CD1c-positive myeloid dendritic cell (primary cell): Measurements from ENCODE around the gene AIFM2.
"Not testable (repeated sequence)": the region's sequence is repeated elsewhere in the genome, so short reads cannot be mapped to it uniquely, and the experiment has no call there.

Experiments
- DNase-seq: peaks from one replicate; pipeline ENCODE4 v3.0.0-alpha.2; 2016; ENCODE audit errors: extremely low spot score

Gene AIFM2

DNA sequence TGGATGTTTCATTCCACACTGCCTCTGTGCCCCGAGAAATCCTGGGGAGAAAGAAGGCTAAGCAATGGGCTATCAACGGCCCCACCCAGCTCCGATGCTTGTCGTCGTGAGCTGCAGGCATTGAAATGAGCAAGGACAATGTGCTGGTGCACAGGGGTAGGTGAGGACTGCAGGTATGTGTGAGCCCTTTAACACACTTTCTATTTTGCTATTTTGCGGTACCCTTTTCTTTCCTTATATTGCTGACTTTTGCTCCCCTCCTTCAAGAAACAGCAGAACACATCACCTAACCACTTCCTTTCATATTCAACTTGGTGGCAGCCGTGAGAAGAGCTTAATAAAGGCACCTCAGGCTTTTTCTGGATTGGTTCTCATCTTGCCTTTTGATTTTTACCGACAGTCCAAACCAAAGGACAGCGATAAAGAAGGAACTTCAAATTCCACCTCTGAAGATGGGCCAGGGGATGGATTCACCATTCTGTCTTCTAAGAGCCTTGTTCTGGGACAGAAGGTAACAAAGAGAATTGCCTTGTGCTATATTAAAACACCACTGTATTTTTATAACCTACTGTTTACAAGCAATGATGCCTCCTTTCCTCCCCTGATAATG is 39.2 kb downstream of the AIFM2 start:
- no peak for DNase-seq

DNA sequence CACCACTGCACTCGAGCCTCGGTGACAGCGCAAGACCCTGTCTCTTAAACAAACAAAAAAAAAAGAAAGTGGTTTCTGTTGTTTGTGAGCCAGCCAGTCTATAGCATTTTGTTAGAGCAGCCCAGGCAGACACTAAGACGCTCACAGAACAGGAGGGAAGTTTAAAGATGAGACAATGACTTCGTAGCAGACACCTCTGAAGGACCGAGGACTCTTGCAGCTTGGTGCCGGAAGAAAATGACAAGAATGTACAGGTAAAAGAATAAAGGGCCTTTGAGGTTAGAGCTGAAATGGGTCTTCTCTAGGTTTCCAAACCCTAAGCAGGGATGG is 40.3 kb downstream of the AIFM2 start:
- DNase-seq = no peak

DNA sequence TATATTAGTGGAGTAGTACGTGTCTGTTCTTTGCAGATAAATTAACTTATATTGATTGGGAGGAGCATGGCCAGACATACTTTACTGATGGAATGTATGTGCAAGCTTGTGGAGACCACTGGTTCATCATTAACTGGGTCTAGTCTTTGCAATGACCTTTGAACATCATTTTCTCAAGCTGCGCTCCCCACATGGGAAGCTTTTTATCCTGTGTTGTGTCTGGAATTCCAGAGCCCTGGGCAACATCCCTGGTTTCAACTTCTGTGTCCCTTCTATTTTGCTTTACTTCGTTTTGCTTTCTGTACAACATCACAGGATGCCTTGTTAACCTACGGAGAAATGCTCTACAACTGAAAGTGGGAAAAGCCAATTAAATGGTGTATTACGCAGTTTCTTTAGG is 41.7 kb downstream of the AIFM2 start:
- DNase-seq = no peak

DNA sequence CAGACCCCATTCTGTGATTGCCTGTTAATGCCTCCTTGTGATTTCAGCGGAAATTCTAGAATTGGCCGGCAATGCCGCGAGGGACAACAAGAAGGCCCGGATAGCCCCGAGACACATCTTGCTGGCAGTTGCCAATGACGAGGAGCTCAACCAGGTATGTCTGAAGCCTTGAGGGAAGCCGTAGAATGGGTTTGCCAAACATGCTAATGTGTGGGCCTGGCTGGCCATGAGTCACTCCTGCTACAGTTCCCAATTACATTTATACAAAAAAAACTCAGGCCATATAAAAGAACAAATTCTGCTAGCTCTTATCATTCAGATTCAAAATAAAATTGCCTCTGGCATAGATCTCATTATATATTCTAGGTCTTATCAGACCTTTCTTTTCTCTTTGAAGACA is 42.6 kb downstream of the AIFM2 start:
- no peak for DNase-seq

DNA sequence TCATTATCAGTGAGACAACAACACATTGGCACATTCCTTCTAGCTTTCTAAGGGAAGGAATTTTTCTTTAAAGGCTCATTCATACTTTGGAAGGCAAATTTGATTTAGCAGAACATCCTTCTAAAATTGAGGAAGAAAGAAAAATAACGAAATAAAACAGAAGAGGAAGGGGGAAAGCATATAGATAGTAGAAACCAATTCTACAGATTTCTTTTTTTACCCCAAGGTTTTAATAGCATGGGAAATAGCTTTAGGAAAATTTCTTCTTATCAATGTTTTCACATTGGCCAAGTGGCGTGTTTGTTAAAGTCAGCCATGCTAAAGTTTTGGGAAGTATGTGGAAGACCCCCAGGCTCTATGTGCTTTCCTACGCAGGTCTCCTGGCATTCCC is 44.3 kb downstream of the AIFM2 start:
- DNase-seq = no peak

DNA sequence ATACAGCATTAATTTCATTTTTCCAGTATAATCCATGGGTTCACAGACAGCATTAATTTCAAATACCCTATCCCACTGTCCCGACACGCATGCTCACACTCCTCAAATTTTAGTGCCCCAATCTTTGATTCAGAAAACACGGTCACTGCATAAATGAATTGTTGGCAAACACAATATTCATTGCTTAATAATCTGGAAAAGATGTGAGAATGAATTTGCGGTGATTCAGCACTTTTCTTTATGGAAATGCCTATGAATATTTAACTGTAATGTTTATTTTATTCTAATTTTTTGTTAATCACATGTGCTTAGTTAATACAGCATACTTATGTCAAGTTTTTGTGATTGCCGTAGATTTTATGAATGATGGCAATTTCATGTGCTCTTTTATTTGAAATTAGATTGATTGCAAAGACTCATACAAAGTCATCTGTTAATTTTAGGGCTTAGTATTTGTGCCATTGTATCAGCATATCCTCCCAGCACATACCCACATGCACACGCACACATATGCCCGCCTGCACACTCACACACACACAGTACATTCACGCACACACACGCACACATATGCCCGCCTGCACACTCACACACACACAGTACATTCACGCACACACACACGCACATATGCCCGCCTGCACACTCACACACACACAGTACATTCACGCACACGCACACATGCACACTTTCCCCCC is 44.9 kb downstream of the AIFM2 start:
- DNase-seq = no peak

DNA sequence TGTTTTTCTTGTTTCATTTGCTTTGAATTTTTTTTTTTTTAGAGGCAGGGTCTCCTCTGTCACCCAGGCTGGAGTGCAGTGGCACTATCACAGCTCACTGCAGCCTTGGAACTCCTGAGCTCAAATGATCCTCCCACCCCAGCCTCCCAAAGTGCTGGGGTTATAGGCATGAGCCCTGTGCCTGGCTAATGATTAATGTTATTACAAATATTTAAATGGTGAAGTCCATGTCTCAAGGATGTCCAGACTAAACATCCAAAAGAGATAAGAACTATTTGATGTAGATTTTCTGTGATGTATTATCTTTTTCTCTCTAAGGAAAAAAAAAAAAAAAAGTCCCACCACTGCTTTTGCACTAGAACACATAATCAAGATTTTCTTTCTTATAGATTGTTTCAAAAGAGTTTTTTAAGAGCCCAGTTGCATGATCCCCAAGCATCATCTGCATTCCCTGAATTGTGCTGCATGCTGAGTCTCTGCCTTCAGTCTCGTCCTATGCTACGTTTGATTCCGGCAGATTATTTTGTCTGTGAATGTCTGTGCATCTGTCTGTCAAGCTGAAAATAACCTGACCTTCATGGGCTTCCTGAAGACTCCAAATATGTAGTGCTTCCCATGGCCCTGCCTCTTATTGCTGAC is 46.5 kb downstream of the AIFM2 start:
- DNase-seq = no peak

DNA sequence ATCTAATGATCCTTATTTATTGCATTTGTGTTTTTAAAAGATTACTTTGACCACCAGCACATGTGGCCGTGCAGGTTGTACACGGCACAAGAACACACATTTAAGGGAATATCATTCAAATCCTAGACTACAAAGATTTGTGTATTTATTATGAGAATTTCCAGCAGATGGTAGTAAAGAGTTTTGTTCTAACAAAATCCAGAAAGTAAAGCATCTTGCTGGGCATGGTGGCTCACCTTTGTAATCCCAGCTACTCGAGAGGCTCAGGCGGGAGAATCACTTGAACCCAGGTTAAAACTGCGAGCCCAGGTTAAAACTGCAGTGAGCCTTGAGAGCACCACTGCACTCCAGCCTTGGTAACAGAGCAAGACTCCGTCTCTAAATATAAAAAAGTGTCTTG is 48.4 kb downstream of the AIFM2 start:
- no peak for DNase-seq

DNA sequence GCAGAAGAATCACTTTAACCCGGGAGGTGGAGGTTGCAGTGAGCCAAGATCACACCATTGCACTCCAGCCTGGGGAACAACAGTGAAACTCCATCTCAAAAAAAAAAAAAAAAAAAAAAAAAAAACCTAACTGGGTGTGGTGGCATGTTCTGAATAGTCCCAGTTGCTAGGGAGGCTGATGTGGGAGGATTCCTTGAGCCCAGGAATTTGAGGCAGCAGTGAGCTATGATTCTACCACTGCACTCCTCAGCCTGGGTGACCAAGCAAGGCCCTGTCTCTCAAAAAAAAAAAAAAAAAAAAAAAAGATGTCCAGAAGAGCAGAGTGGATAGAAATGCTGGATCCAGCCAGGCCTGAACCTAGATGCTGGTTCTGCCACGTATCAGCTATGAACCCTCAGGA is 51.8 kb downstream of the AIFM2 start:
- not testable (repeated sequence) for DNase-seq

DNA sequence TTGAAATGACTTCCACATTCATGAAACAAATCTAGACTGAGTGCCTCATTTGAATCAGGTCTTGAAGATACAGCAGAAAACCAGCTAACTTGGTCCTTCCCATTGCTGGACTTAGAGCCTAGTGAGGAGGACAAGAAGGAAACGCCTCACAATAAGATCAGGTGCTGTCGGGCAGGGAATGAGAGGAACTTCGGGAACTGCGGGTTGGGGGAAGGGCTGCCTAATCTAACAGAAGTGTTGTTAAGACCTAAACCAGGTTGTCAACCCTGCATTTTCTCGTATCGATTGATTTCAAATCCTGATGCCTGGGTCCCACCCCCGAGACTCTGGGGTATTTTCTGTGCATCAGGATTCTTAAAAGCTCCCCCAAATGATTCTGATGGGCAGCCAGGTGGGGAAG is 53.7 kb downstream of the AIFM2 start:
- DNase-seq = no peak

DNA sequence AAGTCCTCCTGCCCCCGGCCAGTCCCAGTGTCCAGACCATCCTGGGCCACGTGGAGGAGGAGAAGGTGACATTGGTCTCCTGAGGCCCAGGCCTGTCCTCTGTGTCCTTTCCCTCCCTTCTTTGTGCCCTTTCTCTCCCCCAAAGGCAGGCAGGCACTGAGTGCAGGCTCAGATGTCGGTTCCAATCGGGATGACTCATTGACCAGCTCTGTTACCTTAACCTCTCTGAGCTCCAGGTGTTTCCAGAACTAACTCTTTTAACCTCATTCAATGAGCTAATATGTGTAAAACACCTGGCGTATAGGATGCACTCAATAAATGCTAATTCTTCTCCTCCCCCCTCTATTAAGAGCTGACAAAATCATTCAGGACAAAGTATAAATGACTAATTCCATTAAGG is 54.3 kb downstream of the AIFM2 start:
- no peak for DNase-seq

DNA sequence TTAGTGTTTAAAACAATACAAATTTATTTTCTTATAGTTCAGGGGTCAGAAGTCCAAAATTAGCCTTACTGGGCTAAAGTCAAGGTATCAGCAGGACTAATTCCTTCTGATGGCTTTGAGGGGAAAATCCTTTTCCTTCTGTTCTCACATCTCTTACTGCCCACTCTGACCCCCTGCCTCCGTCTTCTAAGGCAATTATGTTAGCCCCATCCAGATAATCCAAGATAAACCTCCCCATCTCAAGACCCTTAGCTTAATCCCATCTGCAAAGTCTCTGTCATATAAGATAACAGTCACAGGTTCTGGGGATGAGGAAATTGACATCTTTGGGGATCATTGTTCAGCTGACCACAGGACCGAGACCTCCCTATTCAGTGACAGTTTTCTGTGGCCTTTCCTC is 57.7 kb downstream of the AIFM2 start:
- no peak for DNase-seq

DNA sequence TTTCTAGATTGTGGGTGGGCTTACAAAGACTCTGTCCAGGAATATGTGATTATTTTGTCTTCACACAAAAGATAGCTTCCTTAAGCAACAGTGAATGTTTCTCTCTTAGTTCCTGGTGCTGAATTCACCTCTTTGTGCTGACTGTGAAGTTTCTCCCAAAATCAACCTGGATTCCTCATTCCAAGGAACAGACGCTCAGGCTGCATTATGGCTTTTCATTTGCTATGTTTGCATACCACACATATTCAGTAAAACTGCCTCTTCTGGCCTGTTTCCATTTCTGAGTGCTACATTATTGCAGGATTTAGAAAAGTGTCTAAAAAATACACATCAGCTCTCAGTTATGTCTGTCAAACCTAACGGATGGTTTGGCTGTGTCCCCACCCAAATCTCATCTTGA is 58.5 kb downstream of the AIFM2 start:
- DNase-seq = no peak

DNA sequence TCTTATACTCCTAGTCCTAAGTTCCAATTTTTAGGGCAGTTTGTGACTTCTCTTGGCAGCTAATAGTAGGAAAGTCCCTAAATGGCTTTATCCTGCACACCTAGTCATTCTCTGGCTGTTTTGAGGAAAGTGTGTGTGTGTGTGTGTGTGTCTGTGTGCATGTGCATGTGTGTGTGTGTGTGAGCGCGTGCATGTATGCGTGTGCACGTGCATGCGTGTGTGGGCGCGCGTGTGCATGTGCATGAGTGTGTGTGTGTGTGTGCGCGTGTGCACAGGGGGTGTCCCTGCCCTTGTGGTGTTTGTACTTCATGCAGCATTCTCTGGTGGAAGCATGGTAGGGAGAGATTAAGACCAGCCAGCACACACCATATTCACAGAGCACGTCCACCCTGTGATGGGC is 61.8 kb downstream of the AIFM2 start:
- no peak for DNase-seq

DNA sequence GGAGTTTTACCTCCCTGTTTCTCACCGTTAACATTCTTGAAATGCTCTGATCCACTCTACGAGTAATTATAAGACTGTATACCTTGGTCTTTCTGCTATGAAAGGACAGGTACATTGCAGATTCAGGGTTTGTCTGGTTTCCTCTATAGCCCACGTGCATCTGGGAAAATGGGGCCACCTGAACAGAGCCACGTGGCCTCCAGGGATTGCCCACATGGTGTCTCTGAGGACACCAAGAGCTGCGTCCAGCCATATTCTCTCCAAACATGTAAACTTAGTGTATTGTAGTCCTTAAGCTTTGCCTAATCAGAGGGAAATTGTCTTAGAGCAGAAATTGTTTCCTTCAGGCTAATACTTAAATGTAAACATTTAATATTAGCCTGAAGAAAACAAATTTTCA is 63.3 kb downstream of the AIFM2 start:
- DNase-seq = no peak

DNA sequence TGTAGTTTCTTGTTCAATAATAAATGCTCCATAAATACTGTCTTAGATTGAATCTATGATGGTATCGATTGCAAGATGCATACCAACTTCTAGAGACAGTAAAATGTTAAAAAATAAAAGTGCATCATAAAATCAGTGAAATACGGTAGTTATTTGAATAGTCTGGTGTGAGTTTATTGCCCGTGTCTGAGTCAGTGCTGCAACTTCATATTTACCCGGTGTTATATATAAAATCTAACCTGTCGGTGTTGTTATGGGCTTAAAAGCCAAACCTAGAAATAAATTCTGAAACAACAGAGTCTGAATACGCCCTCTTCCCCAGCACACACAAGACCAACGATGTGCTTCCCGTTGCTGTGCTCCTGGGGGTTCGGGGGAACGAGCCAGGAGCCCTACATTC is 63.7 kb downstream of the AIFM2 start:
- DNase-seq = no peak

DNA sequence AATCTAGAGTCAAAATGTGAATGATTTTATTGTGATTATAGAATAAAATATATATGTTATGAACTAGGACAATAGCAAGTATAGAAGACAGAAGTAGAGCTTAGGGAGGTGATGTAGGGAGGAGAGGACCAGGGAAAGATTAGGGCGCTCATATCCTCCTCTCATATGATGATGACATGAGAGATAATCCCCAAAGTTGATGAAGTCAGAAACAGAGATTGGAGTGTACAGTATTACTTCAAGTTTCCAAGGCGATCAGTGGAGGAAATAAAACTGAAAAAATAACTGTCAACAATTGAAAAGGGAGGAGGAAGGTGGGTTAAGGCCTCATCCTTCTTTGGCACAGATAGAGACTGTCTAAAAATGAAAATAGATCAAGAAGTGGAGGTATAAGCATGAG is 65.0 kb downstream of the AIFM2 start:
- no peak for DNase-seq

DNA sequence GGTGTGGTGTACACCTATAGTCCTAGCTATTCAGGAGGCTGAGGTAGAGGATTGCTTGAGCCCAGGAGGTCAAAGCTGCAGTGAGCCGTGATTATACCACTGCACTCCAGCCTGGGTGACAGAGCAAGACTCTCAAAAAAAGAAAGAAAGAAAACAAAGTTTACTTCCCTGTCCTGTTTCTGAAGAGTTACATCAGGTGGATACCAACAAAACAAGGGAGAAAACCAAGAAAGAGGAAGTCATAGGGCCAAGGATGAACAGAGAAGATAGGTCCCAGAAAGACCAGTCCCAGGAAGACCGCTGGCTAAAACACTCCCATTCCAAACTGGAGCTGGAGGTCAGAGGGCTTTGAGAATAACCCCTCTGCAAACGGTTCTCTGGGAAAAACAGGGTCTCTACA is 66.4 kb downstream of the AIFM2 start:
- DNase-seq = no peak

DNA sequence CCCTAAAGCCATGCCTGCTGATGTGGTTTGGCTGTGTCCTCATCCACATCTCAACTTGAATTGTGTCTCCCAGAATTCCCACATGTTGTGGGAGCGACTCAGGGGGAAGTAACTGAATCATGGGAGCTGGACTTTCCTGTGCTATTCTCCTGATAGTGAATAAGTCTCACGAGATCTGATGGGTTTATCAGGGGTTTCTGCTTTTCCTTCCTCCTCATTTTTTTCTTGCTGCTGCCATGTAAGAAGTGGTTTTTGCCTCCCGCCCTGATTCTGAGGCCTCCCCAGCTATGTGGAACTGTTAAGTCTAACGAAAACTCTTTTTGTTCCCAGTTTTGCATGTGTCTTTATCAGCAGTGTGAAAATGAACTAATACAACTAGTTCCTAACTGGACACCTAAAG is 68.1 kb downstream of the AIFM2 start:
- no peak for DNase-seq

DNA sequence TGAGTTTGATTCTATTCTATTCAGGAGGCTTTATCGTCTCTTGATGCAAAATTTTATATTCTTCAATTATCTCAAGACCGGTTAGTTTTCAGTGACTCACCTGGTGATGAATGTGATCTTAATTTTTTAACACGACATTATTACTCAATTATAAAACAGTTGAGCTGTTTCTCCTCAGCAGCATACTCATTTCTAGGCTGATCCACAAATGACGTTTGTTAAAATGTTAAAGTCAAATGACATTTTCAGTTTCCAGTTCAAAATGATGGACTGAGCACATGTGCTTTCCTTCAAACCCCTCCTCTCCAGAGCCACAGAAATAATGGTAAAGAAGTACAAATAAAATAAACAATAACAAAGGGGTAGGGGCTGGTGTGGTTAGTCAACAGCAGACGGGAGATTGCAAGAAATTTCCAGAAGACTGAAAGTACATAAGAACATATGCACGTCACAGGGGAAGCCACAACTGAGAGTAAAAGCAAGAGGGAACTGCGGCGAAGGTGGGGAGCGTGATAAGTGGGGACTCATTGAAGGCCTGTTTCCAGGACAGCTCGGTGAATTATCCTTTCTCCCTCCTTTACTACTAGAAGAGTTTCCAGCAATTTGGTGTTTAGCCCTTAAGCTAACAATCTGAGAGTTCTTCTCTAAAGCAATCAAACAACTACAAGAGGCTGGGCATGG is 69.1 kb downstream of the AIFM2 start:
- no peak for DNase-seq
